Measurements from ENCODE around the gene RELA. TPM values are rescaled to one million over a fixed set of nuclear protein-coding genes. Genes with fewer than 3 reads are reported as not detected.

Gene RELA
- total and polyA plus RNA-seq, 2 of the 13 experiments (the other 11 are each of a cell fraction or from before 2014, with no cell fraction given) = 21.4 to 40.5 TPM

DNA sequence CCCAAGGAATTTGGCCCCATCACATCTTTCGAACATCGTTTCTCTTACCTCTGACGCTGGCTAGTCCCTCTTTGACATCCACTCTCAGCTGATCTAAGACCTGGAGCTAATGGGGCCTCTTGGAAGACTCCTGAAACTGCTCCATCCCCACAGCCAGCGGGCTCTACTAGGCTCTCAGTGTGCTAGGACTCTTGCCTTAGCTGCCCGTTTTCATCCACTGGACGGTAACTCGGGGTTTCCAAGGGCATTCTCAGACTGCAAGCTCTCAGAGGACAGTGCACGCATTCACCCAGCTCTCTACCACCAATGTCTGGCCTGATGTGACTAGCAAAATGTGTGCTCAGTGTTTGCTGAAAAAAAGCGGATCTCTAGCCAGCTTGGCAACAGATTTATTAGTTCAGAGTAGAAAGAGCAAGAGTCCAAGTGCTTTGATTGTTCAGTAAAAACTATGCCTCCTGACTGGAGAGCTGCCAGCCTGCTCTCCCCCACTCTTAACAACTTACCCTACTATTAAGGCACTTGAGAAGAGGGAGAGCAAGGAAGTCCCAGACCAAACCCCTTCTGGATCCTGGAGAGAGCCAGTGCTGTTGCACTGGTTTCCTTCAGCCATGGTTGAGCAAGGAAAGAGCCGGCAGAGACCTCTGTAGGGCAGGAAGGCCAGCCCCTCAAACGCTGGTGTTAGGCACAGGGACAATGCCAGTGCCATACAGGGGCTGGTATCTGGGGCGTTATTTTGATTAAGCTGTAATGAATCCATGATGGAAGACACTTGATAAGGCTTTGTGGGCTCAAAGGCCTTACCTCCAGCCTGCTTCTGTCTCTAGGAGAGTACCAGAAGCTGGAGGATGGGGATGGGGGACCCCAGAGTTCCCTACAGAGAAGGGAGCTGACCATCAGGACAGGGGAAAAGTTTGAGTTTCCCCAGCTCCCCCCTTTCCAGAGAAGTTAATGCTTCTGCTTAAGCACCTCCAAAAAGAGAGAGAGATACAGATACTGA, 9.2 kb downstream of the RELA start (continued):
- TF ChIP-seq, protein P1, sequence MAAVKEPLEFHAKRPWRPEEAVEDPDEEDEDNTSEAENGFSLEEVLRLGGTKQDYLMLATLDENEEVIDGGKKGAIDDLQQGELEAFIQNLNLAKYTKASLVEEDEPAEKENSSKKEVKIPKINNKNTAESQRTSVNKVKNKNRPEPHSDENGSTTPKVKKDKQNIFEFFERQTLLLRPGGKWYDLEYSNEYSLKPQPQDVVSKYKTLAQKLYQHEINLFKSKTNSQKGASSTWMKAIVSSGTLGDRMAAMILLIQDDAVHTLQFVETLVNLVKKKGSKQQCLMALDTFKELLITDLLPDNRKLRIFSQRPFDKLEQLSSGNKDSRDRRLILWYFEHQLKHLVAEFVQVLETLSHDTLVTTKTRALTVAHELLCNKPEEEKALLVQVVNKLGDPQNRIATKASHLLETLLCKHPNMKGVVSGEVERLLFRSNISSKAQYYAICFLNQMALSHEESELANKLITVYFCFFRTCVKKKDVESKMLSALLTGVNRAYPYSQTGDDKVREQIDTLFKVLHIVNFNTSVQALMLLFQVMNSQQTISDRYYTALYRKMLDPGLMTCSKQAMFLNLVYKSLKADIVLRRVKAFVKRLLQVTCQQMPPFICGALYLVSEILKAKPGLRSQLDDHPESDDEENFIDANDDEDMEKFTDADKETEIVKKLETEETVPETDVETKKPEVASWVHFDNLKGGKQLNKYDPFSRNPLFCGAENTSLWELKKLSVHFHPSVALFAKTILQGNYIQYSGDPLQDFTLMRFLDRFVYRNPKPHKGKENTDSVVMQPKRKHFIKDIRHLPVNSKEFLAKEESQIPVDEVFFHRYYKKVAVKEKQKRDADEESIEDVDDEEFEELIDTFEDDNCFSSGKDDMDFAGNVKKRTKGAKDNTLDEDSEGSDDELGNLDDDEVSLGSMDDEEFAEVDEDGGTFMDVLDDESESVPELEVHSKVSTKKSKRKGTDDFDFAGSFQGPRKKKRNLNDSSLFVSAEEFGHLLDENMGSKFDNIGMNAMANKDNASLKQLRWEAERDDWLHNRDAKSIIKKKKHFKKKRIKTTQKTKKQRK (IDR thresholded peaks at IDR 0.05; ENCODE audit: low read length) = no peak
- TF ChIP-seq HOXA5 (CRISPR knock-in tag; IDR thresholded peaks at IDR 0.05) (no peak), ZKSCAN8 (CRISPR knock-in tag; IDR thresholded peaks at IDR 0.05; ENCODE audit: borderline replicate concordance) (no peak), MAFK (conservative IDR thresholded peaks at IDR 0.05 in 1 of 2, IDR thresholded peaks at IDR 0.05 in 1 of 2; ENCODE audit: low read length in 2 of 2) (no peak), ZNF296 (CRISPR knock-in tag; conservative IDR thresholded peaks at IDR 0.05) (no peak), NFYC (CRISPR knock-in tag; IDR thresholded peaks at IDR 0.05) (no peak), SOX5 (CRISPR knock-in tag; IDR thresholded peaks at IDR 0.05; ENCODE audit: borderline replicate concordance) (no peak), ARNTL (CRISPR knock-in tag; IDR thresholded peaks at IDR 0.05) (no peak), AHR (CRISPR knock-in tag; IDR thresholded peaks at IDR 0.05) (0 out of 2 replicates have a peak, but pooled peaks have one; percentile 1), PPARG (CRISPR knock-in tag; conservative IDR thresholded peaks at IDR 0.05) (no peak), ELF3 (CRISPR knock-in tag; IDR thresholded peaks at IDR 0.05) (no peak), KAT7 (CRISPR knock-in tag; IDR thresholded peaks at IDR 0.05; ENCODE audit: borderline replicate concordance) (no peak), KDM4B (CRISPR knock-in tag; IDR thresholded peaks at IDR 0.05) (no peak), MTA3 (CRISPR knock-in tag; IDR thresholded peaks at IDR 0.05) (no peak), PHF20 (CRISPR knock-in tag; IDR thresholded peaks at IDR 0.05) (no peak), ZNF563 (CRISPR knock-in tag; IDR thresholded peaks at IDR 0.05) (no peak), ZBTB42 (CRISPR knock-in tag; IDR thresholded peaks at IDR 0.05) (0 out of 2 replicates have a peak, but pooled peaks have one; percentile 24), ZNF766 (CRISPR knock-in tag; IDR thresholded peaks at IDR 0.05; ENCODE audit: borderline replicate concordance) (no peak)
- TF ChIP-seq, protein P2, sequence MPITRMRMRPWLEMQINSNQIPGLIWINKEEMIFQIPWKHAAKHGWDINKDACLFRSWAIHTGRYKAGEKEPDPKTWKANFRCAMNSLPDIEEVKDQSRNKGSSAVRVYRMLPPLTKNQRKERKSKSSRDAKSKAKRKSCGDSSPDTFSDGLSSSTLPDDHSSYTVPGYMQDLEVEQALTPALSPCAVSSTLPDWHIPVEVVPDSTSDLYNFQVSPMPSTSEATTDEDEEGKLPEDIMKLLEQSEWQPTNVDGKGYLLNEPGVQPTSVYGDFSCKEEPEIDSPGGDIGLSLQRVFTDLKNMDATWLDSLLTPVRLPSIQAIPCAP (CRISPR knock-in tag; IDR thresholded peaks at IDR 0.05; ENCODE audit: low read depth) = no peak
- TF ChIP-seq, protein P3, sequence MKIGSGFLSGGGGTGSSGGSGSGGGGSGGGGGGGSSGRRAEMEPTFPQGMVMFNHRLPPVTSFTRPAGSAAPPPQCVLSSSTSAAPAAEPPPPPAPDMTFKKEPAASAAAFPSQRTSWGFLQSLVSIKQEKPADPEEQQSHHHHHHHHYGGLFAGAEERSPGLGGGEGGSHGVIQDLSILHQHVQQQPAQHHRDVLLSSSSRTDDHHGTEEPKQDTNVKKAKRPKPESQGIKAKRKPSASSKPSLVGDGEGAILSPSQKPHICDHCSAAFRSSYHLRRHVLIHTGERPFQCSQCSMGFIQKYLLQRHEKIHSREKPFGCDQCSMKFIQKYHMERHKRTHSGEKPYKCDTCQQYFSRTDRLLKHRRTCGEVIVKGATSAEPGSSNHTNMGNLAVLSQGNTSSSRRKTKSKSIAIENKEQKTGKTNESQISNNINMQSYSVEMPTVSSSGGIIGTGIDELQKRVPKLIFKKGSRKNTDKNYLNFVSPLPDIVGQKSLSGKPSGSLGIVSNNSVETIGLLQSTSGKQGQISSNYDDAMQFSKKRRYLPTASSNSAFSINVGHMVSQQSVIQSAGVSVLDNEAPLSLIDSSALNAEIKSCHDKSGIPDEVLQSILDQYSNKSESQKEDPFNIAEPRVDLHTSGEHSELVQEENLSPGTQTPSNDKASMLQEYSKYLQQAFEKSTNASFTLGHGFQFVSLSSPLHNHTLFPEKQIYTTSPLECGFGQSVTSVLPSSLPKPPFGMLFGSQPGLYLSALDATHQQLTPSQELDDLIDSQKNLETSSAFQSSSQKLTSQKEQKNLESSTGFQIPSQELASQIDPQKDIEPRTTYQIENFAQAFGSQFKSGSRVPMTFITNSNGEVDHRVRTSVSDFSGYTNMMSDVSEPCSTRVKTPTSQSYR (CRISPR knock-in tag; IDR thresholded peaks at IDR 0.05; ENCODE audit: borderline replicate concordance) = no peak
- TF ChIP-seq, protein P4, sequence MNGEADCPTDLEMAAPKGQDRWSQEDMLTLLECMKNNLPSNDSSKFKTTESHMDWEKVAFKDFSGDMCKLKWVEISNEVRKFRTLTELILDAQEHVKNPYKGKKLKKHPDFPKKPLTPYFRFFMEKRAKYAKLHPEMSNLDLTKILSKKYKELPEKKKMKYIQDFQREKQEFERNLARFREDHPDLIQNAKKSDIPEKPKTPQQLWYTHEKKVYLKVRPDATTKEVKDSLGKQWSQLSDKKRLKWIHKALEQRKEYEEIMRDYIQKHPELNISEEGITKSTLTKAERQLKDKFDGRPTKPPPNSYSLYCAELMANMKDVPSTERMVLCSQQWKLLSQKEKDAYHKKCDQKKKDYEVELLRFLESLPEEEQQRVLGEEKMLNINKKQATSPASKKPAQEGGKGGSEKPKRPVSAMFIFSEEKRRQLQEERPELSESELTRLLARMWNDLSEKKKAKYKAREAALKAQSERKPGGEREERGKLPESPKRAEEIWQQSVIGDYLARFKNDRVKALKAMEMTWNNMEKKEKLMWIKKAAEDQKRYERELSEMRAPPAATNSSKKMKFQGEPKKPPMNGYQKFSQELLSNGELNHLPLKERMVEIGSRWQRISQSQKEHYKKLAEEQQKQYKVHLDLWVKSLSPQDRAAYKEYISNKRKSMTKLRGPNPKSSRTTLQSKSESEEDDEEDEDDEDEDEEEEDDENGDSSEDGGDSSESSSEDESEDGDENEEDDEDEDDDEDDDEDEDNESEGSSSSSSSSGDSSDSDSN (CRISPR knock-in tag; IDR thresholded peaks at IDR 0.05) = peak; percentile 17

Measured in HepG2 (cell line).